HG02642 (cell line): Measurements from ENCODE around the gene AIG1.

ENCODE experiments used
- ATAC-seq: cut with Tn5 transposase; IDR thresholded peaks from one replicate; pipeline ENCODE4 v1.9.1; 2021; ENCODE audit warnings: mild to moderate bottlenecking; ENCODE audit not compliant: unreplicated experiment, poor library complexity

AIG1 gene

GRCh38 chr6:143187238-143187923 is 126.7 kb downstream of the AIG1 start:
- ATAC-seq = no peak

- no peak for ATAC-seq
Measured at GRCh38 chr6:143188292-143188691, 127.6 kb downstream of the AIG1 start.

- ATAC-seq = no peak
Measured at GRCh38 chr6:143191361-143191760, 130.7 kb downstream of the AIG1 start.

GRCh38 chr6:143192766-143193165 is 132.1 kb downstream of the AIG1 start:
- no peak for ATAC-seq

- no peak for ATAC-seq
Measured at GRCh38 chr6:143193571-143194094, 132.9 kb downstream of the AIG1 start.

- ATAC-seq = no peak
Measured at GRCh38 chr6:143194095-143194589, 133.5 kb downstream of the AIG1 start.

- ATAC-seq = no peak
Measured at GRCh38 chr6:143195349-143195845, 134.7 kb downstream of the AIG1 start.

- no peak for ATAC-seq
Measured at GRCh38 chr6:143196525-143197225, 136.0 kb downstream of the AIG1 start.

- no peak for ATAC-seq
Measured at GRCh38 chr6:143197377-143197776, 136.7 kb downstream of the AIG1 start.

- no peak for ATAC-seq
Measured at GRCh38 chr6:143198312-143198711, 137.6 kb downstream of the AIG1 start.

- no peak for ATAC-seq
Measured at GRCh38 chr6:143199291-143199690, 138.6 kb downstream of the AIG1 start.

- ATAC-seq = no peak
Measured at GRCh38 chr6:143200167-143200770, 139.6 kb downstream of the AIG1 start.

- ATAC-seq = no peak
Measured at GRCh38 chr6:143204045-143204444, 143.4 kb downstream of the AIG1 start.

GRCh38 chr6:143205131-143205535 is 144.4 kb downstream of the AIG1 start:
- ATAC-seq = no peak

GRCh38 chr6:143205585-143205984 is 144.9 kb downstream of the AIG1 start:
- ATAC-seq = no peak

- no peak for ATAC-seq
Measured at GRCh38 chr6:143205991-143206390, 145.3 kb downstream of the AIG1 start.

GRCh38 chr6:143206550-143206949 is 145.9 kb downstream of the AIG1 start:
- ATAC-seq = no peak

GRCh38 chr6:143210420-143210819 is 149.7 kb downstream of the AIG1 start:
- ATAC-seq = no peak

GRCh38 chr6:143213859-143214376 is 153.2 kb downstream of the AIG1 start:
- no peak for ATAC-seq

- no peak for ATAC-seq
Measured at GRCh38 chr6:143215363-143215762, 154.7 kb downstream of the AIG1 start.

- ATAC-seq = no peak
Measured at GRCh38 chr6:143215771-143216170, 155.1 kb downstream of the AIG1 start.
